ENCODE data around the gene SGSM2.

SGSM2 gene

GRCh38 chr17:2335726-2336214 lies 1.5 kb upstream of the SGSM2 start:
- TF ChIP-seq CTCF (IDR thresholded peaks at IDR 0.05; ENCODE audit: control extremely low read depth, extremely low read depth, low read depth, missing control alignments) = no peak
- ChIA-PET CTCF (interaction anchor here (0.7 to 8.6 kb wide), 15 partner anchors 9 to 283 kb away, joined by 3 to 56 read pairs (median 5); partner anchors contain the start of gene HIC1), POLR2A (interaction anchor here (0.6 to 1.3 kb wide), 5 partner anchors 9 to 280 kb away, joined by 3 to 5 read pairs (median 4); no protein-coding TSS in a partner anchor)
- DNase-seq (ENCODE audit: extremely low spot score) = no peak

DNA sequence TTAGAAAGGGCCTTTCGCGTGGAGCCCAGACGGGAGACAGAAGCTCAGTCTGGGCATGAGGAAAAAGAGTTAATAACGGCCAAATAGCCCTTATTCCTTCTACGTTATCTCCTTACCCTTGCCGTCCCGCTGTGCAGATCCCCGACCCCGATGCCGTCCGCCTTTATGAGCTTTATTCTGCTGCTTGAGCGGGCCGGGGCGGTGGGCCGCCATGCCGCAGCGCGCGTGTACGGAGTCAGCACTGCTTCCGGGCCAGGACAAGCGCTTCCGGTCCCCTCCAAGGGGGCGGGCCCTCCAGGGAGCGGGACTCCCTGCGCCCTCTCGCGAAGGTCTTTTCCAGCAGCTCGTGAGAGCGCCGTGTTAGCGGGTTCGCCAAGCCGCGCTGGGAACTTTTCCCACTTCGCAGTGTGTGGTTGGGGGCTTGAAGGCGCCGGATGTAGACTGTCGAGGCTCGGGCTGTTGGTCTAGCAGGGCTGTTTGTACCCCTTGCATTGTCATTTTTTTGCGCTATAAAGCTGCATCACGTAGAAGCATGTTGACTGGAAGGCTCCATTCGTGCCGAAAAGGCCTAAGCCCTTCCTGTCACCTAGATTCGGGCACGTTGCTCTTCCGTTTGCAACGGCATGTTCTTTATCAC lies 968 bp upstream of the SGSM2 start, which contains the start of gene TSR1:
TSS of gene TSR1 (minus strand) at position 243 of the 637 bp plus-strand sequence. CDS start at position 213, 30 bp downstream.
- peak; percentile 45 for TF ChIP-seq CTCF (IDR thresholded peaks at IDR 0.05; ENCODE audit: control extremely low read depth, extremely low read depth, low read depth, missing control alignments)
- CTCF ChIA-PET = interaction anchor here (0.7 to 8.6 kb wide), 15 partner anchors 10 to 283 kb away, joined by 3 to 56 read pairs (median 5); partner anchors contain the start of gene HIC1

GRCh38 chr17:2337544-2338314 lies 428 bp downstream of the SGSM2 start:
- TF ChIP-seq CTCF (IDR thresholded peaks at IDR 0.05; ENCODE audit: control extremely low read depth, extremely low read depth, low read depth, missing control alignments) = no peak
- CTCF ChIA-PET = interaction anchor here (0.8 to 8.6 kb wide), 9 partner anchors 10 to 283 kb away, joined by 3 to 56 read pairs (median 5); partner anchors contain the start of gene HIC1

More for the DNA sequence above, 968 bp upstream of the SGSM2 start, which contains the start of gene TSR1:
- POLR2A ChIA-PET = interaction anchor here (0.6 to 1.3 kb wide), 5 partner anchors 9 to 281 kb away, joined by 3 to 5 read pairs (median 4); no protein-coding TSS in a partner anchor
- peak; percentile 98 for DNase-seq (ENCODE audit: extremely low spot score)

DNA sequence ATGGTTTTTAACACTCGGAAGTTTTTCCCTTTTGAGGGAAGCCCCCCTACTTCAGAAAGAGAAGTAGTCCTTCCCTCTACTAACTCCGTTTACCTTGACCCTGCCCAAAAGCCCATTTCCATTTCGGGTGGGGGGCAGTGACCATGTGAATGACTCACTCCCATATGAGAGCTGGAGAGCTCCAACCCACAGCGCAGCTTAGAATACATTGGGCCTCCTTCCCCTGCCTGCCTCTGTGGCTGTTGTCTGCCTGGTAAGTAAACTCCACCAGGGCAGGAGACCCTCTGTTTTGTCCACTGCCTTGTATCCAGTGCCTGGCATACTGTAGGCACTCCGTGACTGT lies 985 bp downstream of the SGSM2 start:
- CTCF ChIA-PET = interaction anchor here (0.8 to 8.6 kb wide), 9 partner anchors 10 to 287 kb away, joined by 3 to 56 read pairs (median 3); partner anchors contain the start of gene HIC1
- POLR2A ChIA-PET = interaction anchor here (0.6 to 0.9 kb wide), 2 partner anchors 9 kb away, joined by 3 read pairs; no protein-coding TSS in a partner anchor

More at GRCh38 chr17:2337544-2338314, 428 bp downstream of the SGSM2 start:
- POLR2A ChIA-PET = interaction anchor here (0.5 to 0.9 kb wide), 3 partner anchors 8 to 17 kb away, joined by 3 to 4 read pairs (median 3); no protein-coding TSS in a partner anchor
- peak; percentile 73 for DNase-seq (ENCODE audit: extremely low spot score)

GRCh38 chr17:2343421-2343820 lies 6.1 kb downstream of the SGSM2 start:
- DNase-seq (ENCODE audit: extremely low spot score) = no peak
- ChIA-PET POLR2A (no interaction called here), CTCF (interaction anchor here (1.4 kb wide), 1 partner anchor 10 kb away, joined by 5 read pairs; no protein-coding TSS in a partner anchor)
- TF ChIP-seq CTCF (IDR thresholded peaks at IDR 0.05; ENCODE audit: control extremely low read depth, extremely low read depth, low read depth, missing control alignments) = no peak

More for the DNA sequence above, 985 bp downstream of the SGSM2 start:
- no peak for TF ChIP-seq CTCF (IDR thresholded peaks at IDR 0.05; ENCODE audit: control extremely low read depth, extremely low read depth, low read depth, missing control alignments)
- DNase-seq (ENCODE audit: extremely low spot score) = no peak

DNA sequence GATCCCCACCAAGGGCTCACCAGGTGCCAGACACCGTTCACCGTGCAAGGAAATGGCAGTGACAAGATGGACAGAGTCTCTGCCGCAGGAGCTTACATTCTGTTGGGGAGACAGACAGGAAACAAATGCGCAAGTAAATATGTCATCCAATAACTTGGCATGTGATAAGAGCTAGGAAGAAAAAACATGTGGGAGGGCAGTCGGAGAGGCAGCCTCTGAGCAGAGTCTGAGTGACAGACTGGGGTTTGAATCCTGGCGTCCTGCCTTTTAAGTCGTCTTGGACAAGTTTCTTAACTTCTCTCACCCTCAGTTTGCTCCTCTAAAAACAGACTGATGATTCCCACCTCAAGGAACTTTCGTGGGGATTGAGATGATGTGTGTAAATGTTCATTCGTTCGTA lies 7.2 kb downstream of the SGSM2 start:
- ChIA-PET POLR2A (no interaction called here), CTCF (interaction anchor here (3.3 kb wide), 1 partner anchor 38 kb away, joined by 15 read pairs; no protein-coding TSS in a partner anchor)
- DNase-seq (ENCODE audit: extremely low spot score) = no peak
- no peak for TF ChIP-seq CTCF (IDR thresholded peaks at IDR 0.05; ENCODE audit: control extremely low read depth, extremely low read depth, low read depth, missing control alignments)

Measured in GM10248 (cell line).